Measurements from ENCODE around the gene SLC10A6. TPM values are rescaled to one million over a fixed set of nuclear protein-coding genes. Genes with fewer than 3 reads are reported as not detected.

Gene SLC10A6
- total and polyA plus RNA-seq, 2 experiments from 2014 or later = not detected

DNA sequence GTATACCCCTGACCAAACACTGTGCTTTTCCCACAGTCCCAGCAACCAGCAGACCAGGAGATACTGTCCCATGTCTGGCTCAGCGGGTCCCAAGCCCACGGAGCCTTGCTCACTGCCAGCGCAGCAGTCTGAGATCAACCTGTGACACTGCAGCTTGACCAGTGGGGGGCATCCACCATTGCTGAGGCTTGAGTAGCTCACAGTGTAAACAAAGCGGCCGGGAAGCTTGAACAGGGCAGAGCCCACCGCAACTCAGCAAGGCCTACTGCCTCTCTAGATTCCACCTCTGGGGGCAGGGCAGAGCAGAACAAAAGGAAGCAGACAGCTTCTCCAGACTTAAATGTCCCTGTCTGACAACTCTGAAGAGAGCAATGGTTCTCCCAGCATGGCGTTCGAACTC, 58.1 kb downstream of the SLC10A6 start:
- peaks cover 2% of the 10 kb centered on the region for H3K9me3 ChIP-seq (ENCODE audit: low read depth)
- H3K36me3 ChIP-seq = peaks cover 26% of the 10 kb centered on the region
- H3K27ac ChIP-seq = no peak overlapping the region
- no peaks in the 10 kb centered on the region for H3K4me1 ChIP-seq (ENCODE audit: low read depth)
- no peak overlapping the region for H3K4me3 ChIP-seq
- TF ChIP-seq, protein P1, sequence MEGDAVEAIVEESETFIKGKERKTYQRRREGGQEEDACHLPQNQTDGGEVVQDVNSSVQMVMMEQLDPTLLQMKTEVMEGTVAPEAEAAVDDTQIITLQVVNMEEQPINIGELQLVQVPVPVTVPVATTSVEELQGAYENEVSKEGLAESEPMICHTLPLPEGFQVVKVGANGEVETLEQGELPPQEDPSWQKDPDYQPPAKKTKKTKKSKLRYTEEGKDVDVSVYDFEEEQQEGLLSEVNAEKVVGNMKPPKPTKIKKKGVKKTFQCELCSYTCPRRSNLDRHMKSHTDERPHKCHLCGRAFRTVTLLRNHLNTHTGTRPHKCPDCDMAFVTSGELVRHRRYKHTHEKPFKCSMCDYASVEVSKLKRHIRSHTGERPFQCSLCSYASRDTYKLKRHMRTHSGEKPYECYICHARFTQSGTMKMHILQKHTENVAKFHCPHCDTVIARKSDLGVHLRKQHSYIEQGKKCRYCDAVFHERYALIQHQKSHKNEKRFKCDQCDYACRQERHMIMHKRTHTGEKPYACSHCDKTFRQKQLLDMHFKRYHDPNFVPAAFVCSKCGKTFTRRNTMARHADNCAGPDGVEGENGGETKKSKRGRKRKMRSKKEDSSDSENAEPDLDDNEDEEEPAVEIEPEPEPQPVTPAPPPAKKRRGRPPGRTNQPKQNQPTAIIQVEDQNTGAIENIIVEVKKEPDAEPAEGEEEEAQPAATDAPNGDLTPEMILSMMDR (IDR thresholded peaks at IDR 0.05; ENCODE audit: low read depth, low read length) = no peak
- no peaks in the 10 kb centered on the region for H3K27me3 ChIP-seq
- no peak for DNase-seq (ENCODE audit: low read depth in 1 of 2, low spot score in 1 of 2)

DNA sequence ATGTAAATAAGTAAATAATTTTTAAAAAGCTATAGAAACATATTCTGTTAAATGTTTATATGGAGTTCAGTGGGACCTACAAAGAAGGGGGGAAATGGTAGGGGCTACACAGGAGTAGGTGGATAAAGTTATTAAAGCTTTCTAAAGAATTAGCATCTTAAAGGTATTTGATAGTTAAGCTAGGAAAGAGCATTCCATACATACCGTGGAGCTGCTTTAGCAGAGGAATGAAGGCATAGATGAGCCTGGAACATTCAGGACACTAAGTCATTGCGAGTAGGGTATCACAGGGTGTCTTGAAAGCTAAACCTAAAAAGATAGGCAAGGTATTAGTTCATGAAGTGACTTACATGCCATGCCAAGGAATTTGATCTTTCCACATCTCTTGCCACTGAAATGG, 60.4 kb downstream of the SLC10A6 start:
- H3K4me1 ChIP-seq (ENCODE audit: low read depth) = no peaks in the 10 kb centered on the region
- H3K27me3 ChIP-seq = no peaks in the 10 kb centered on the region
- no peak for DNase-seq (ENCODE audit: low read depth in 1 of 2, low spot score in 1 of 2)
- peaks cover 32% of the 10 kb centered on the region for H3K36me3 ChIP-seq
- H3K4me3 ChIP-seq = no peak overlapping the region
- H3K9me3 ChIP-seq (ENCODE audit: low read depth) = peaks cover 2% of the 10 kb centered on the region
- H3K27ac ChIP-seq = no peak overlapping the region
- TF ChIP-seq, protein P1 (IDR thresholded peaks at IDR 0.05; ENCODE audit: low read depth, low read length) = no peak

DNA sequence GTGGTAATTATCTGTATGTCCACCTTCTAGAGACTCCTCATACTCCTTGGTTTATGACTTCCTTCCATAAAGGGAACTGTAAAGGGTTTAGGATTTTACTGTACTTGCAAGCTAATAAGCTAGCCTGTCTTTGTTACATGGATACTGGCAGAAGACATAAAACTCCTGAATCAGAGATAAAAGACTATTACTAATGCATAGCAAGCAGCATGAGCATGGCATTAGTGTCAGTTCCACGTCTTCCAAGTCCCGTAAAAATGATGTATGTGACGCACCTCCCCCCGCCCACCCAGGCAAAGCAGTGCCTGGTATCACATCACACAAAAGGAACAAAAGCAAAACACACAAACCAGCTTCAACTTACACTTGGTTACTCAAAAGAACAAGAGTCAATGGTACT, 71.0 kb downstream of the SLC10A6 start:
- Histone ChIP-seq H3K4me1 (ENCODE audit: low read depth) (no peaks in the 10 kb centered on the region), H3K27ac (no peak overlapping the region), H3K9me3 (ENCODE audit: low read depth) (no peaks in the 10 kb centered on the region), H3K36me3 (peaks cover 21% of the 10 kb centered on the region), H3K27me3 (no peaks in the 10 kb centered on the region), H3K4me3 (no peak overlapping the region)
- DNase-seq (ENCODE audit: low read depth in 1 of 2, low spot score in 1 of 2) = no peak
- TF ChIP-seq, protein P1 (IDR thresholded peaks at IDR 0.05; ENCODE audit: low read depth, low read length) = no peak

DNA sequence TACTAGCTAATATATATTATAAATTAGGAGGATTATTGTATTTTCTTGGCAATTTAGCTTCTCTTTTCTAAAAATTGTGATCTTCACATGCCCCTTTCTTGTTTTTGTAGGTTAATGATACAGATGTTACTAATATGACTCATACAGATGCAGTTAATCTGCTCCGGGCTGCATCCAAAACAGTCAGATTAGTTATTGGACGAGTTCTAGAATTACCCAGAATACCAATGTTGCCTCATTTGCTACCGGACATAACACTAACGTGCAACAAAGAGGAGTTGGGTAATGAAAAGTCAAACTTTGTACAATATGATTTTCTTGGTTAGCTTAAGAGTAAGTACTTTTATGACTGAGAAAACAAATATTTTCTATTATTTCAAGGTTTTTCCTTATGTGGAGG, 74.1 kb downstream of the SLC10A6 start:
- Histone ChIP-seq H3K9me3 (ENCODE audit: low read depth) (no peaks in the 10 kb centered on the region), H3K27ac (no peak overlapping the region), H3K4me1 (ENCODE audit: low read depth) (no peaks in the 10 kb centered on the region), H3K4me3 (no peak overlapping the region), H3K27me3 (no peaks in the 10 kb centered on the region), H3K36me3 (peaks cover 32% of the 10 kb centered on the region)
- no peak for DNase-seq (ENCODE audit: low read depth in 1 of 2, low spot score in 1 of 2)
- TF ChIP-seq, protein P1 (IDR thresholded peaks at IDR 0.05; ENCODE audit: low read depth, low read length) = no peak

Other genes with a start within 250 kb of the SLC10A6 start
- 0.63 TPM in 1 of 2 replicates, not detected in the other for gene C4orf36, start 43.0 kb upstream of the SLC10A6 start, total RNA-seq
- 0.83 TPM in 1 of 2 replicates, not detected in the other for gene C4orf36, start 43.0 kb upstream of the SLC10A6 start, polyA plus RNA-seq
- 31.4 and 45.0 TPM in 2 replicates for gene AFF1, start 85.6 kb upstream of the SLC10A6 start, total RNA-seq
- gene AFF1, start 85.6 kb upstream of the SLC10A6 start, polyA plus RNA-seq = 26.3 and 27.2 TPM in 2 replicates